GM18873 (cell line): ENCODE results near the gene PDPK1.
A peak's percentile ranks its signal among the peaks of the same experiment; 100 is the strongest.
"Not testable (repeated sequence)": the region's sequence is repeated elsewhere in the genome, so short reads cannot be mapped to it uniquely, and the experiment has no call there.

ENCODE experiments used
- ATAC-seq: cut with Tn5 transposase; IDR thresholded peaks from one replicate; pipeline ENCODE4 v1.9.1; 2021; ENCODE audit warnings: mild to moderate bottlenecking, moderate library complexity, moderate number of reproducible peaks; ENCODE audit not compliant: unreplicated experiment, low FRiP score

Gene PDPK1

DNA sequence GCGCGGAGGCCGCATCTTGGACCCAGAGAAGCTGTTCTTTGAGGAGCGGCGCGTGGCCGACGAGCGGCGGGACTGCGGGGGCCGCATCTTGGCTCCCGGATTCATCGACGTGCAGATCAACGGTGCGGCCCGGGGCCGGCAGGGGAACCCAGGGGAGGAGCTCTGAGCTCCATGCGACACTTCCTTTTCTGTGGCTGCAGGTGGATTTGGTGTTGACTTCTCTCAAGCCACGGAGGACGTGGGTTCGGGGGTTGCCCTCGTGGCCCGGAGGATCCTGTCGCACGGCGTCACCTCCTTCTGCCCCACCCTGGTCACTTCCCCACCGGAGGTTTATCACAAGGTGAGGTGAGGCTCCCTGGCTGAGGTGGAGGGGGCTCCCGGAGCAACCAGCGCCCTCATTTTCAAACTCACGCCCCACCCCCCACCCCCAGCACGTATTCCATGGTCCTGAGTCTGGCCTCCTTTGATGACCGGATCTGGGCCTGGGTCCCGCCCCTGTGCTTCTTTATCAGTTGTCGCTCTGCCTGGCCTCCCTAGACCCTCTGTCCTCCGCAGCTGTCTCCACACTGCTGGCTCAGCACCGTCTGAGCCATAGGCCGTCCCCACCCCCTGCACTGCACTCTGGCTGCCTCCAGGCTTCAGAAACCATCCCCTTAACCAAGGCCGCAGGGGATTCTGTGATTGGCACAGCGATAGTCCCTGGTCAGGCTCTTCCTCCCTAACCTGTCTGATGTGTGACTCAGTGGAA is 16.9 kb upstream of the PDPK1 start:
- no peak for ATAC-seq

DNA sequence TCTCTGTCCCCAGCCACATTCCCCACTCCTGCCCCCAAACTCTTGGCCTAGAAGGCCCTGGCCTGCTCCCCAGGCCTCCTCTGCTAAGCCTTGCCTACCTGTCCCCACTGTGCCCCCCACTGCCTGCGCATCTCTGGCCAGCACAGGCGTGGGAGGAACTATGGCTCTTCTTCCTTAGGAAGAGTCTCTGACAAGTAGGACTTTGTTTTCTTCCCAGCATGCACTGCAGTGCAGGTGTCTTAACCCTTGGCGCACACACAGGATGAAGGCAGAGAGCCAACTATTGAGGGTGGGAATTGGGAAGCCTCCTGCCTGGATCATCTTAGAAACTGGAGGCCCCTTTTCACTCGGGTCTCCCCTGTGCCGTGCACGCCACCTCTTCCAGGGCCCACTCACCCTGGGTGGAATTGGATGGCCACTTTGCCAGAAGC is 14.0 kb upstream of the PDPK1 start:
- ATAC-seq, result no peak

DNA sequence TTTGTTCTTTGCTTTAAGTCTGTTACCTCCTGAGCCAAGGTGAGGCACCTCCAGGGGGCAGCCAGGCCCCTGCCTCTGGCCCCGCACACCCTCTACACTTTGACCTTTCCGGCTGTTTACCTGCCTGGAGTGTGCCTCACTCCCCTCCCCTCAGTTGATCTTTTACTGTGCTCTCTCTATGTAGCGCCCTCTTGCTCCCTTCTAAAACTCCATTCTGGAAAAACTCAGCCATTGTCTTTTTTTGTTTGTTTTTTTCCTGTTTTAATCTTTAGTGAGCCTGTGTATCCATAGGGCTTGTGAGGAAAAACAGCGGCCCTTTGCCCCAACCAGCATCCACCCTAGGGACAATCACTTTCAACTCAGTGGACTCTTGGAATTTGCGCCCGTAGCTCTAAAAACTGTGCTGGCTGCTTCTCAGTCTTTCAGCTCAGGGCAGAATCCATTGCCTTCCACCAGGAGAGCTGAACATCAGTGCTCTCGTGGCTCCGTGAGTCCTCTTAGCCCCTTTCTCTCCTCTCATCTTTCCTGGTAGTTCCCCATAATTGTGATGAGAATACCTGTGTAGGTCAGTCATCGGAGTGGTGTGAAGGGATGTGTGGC is 13.4 kb upstream of the PDPK1 start:
- ATAC-seq, result no peak

DNA sequence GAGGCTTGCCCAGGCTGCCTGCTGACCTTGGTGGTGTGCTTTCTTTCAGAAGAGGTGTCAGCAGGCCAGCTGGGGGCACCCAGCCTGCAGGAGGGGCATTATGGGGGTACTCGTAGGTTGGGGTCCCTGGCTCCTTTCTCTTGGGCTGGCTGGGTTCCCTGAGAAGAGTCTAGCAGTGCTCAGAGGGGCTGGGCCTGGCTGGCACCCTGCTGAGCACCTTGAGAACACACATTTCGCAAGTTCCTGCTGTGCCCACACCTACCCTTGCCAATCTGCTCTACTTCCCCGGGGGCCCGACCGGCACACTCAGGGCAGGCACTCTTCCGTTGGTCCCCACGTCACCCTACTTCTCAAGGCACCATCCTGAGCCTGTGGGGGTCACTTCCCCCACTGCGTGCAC is 11.7 kb upstream of the PDPK1 start:
- ATAC-seq, result no peak

DNA sequence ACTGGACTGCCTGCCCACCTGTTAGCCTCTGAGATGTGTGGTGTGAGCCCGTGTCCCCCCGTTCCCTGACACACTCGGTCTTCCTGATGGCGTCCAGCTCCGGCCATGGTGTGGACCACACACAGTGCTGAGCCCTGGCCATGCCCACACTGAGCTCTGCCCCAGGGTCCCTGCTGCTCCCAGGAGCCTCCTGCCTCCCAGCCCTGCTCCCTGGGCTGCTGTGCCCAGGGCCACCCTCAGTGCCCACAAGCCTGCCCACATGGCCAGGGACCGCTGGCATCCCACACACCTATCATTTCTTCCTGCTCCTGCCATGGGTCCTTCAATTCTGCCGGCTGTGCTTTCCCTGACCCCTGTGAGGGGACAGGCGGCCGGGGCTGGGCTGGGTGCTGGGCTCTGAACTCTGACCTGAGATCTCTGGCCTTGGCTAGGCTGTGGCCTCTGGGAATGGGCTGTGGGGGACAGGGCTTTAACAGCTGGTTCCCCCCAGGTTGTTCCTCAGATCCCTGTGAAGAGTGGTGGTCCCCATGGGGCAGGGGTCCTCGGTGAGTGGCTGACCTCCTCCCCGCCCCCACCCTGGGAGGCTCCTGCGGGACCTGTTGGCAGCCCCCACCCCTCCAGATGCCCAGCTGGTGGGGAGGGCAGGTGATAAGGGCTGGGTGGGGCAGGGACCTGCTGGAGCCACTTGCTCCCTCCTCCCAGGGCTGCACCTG is 10.6 kb upstream of the PDPK1 start:
- no peak for ATAC-seq

DNA sequence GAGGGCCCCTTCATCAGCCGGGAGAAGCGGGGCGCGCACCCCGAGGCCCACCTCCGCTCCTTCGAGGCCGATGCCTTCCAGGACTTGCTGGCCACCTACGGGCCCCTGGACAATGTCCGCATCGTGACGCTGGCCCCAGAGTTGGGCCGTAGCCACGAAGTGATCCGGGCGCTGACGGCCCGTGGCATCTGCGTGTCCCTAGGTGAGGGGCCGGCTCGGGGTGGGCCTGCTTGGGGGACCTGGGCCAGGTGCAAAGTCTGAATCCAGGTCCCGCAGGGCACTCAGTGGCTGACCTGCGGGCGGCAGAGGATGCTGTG is 10.1 kb upstream of the PDPK1 start:
- no peak for ATAC-seq

DNA sequence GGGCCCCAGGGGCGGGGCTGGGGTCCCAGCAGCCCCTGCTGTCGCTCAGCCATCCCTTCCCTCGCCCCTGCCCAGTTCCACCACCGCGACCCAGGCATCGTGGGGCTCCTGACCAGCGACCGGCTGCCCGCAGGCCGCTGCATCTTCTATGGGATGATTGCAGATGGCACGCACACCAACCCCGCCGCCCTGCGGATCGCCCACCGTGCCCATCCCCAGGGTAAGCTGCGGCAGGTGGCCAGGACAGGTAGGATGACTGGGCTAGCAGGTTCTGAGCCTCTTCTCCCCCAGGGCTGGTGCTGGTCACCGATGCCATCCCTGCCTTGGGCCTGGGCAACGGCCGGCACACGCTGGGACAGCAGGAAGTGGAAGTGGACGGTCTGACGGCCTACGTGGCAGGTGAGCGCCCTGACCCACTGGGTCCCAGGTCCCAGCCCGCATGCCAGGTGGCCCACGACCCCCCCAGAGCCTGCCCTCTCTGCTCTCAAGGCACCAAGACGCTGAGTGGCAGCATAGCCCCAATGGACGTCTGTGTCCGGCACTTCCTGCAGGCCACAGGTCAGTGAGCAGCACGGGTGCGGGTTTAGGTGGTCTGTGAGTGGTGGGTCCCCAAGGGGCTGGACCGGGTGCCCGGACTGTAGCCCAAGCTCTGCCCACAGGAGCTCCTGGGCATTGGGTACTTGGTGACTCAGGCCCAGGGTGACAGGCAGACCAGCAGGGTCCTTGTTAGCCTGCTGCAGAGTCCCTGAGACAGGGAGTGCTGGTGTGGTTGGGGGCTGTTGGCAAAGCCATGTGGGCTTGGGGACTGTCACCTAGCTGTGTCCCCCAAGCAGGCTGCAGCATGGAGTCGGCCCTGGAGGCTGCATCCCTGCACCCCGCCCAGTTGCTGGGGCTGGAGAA is 9.4 kb upstream of the PDPK1 start:
- ATAC-seq, result no peak

DNA sequence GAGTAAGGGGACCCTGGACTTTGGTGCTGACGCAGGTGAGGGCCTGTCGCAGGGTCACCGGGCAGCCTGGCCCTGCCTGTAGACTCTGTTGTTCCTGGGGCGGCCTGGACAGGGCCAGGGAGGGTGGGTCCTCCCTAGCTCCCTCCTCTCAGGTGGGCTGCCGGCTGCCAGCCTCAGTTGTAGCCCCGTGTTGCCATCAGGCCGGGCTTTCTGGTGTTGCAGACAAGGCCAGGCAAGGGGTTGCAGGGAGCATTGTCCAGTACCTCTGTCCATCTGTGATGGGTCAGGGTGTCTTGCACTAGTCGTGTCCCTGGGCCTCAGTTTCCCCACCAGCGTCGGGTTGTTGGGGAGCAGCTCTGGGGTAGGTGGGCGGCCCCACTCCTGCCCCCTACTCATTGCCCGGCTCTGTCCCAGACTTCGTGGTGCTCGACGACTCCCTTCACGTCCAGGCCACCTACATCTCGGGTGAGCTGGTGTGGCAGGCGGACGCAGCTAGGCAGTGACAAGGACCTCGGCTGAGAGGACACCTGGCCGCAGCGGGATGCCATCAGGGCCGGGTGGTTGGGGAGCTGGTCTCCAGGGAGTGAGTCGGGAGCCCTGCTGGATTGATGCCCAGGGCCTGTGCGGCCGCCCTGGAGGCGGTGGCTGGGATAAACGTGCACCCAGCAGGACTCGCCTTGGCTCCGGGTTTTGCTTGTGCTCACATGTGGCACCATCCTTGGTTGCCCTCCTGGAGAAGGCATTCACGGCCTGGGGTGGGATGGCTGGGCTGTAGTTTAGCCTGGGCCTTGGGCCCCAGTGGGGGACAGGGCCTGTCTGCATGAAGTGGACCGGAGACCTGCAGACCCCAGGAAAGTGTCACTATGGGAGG is 8.5 kb upstream of the PDPK1 start:
- ATAC-seq, result no peak

DNA sequence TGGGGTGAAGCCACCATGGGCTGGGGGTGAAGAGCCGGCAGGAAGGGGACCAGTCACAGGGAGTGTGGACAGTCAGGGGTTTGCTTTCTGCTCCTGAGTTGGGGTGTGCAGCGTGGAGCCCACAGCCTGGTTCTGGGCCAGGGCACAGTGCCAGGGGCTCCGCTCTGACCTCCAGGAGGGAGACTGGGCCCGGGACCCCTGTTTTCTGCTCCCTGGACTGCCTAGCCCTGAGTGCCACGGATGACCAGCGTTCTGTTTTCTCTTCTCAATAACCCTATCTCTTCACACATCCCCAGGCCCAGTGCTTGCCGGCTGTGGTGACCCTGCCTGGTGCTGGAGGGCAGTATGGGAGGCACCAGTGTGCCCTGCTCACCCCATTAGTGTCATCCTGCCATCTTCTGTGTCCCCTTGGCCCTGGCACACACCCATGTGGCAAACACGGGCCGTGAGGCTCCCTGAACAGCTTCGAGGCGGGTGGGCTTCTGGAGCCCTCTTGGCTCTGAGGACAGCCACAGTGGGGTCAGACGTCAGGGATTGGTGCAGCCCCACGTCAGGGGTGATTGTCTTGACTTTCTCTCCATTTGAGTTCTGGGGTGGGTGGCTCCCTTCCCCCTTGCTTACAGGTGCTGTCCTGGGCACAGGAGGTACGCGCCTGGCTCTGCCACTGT is 7.7 kb upstream of the PDPK1 start:
- no peak for ATAC-seq

DNA sequence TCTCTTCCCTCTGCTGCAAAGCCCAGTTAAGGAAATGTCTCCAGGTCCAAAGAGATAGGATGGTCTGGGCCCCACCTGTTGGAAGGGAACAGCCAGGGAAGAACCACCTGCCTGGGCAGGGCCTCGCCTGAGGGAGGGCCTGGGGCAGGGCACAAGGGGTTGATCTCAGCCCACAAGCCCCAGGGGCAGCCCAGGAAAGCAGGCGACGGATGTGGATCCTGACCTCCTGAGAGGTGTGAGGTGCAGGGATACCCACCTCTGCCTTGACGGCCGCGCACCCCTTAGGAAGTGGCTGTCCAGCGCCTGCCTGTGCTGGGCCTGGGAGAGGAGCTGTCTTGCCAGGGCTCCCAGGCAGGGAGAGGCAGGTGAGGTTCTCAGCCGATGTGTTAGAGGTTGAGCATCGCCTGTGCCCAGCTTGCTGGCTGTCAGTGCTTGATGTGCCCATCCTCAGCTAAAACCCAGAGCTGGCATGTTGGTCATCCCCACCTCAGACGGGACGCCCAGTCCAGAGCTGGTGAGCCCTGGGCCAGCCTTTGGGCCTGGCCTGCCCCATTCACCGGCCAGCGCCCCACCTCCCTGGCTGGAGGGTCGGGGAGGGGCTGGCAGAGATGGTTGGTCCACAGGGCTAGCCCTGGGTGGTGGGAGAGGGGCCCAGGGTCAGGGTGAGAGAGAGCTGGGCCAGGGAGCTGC is 7.0 kb upstream of the PDPK1 start:
- no peak for ATAC-seq

DNA sequence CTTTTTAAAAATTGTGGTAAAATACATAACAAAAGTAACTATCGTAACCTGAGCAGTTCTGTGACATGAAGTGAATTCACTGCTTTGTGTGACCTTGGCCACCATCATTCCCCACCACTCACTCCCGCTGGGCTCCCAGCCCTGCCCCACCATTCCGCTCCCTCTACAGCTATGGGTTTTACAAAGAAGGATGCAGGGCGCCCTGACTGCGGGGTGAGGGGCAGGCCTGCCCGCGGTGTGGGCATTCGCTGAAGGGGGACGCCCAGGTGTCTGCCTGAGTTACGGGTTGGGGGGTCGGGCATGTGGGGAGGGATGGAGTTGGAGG is 6.5 kb upstream of the PDPK1 start, which contains the start of gene CEMP1:
Gene CEMP1 (minus strand): TSS at position 38 of the 325 bp plus-strand sequence. CDS start 335 bp downstream, outside the sequence.
- peak; percentile 1 for ATAC-seq

DNA sequence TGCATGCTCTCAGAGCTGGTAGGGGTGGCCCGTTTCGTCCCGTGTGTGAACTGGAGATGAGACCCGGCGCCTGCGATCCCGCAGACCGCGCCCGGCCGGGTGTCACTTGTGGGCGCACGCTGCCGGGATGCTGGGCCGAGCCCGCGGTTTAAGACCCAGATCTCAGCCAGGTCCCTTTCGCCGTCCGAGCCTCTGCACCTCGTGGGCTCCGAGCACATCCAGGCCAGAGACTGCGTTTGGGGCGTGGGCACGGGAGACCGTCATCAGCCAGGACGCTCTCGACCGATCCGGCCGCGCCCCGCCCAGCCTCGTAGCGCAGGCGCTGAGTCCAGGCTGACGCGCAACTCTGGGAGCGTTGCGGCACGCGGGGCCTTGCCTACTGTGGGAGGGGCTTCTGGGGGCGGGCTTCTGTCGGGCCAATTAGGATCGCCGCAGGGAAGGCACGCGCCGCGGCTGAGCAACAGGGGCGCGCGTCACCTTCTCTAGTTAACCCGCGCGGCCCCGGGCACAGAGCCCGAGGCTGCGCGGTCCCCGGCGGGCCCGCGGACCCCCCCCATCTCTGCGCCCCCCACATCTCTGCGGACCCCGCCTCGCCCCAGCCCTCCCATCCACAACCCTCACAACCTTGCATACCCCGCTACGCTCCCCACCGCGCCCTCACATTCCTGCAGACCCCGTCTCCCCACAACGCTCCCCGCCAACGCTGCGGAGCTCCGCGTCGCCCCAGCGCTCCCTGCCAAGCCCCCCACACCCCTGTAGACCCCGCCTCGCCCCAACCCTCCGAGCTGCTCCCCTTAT is 5.9 kb upstream of the PDPK1 start:
- ATAC-seq, result peak; percentile 67

DNA sequence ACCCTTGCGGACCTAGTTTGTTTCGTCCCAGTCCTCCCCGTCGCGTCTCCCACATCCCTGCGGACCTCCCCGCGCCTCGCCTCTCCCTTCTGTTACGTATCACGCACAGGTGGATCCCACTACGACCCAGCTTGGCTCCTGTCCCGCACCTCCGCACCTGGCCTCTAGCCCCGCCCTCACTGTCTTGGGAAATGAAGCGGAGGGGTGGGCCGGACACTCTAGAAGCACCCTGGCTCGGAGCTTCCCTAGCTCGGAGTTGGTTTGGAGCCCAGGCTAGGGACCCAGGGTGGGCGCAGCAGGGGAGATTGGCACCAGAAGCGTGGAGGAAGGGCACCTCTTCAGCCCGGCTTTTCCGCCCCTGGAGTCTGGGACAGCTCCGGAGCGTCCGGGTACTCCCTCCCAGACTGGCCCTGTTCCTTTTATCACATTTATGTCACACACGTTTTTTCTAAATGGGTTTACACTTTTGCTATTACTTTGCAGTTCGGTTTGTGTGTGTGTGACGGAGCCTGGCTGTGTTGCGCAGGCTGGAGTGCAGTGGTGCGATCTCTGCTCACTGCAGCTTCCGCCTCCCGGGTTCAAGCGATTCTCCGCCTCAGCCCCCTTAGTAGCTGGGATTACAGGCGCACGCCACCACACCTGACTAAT is 5.2 kb upstream of the PDPK1 start:
- no peak for ATAC-seq

DNA sequence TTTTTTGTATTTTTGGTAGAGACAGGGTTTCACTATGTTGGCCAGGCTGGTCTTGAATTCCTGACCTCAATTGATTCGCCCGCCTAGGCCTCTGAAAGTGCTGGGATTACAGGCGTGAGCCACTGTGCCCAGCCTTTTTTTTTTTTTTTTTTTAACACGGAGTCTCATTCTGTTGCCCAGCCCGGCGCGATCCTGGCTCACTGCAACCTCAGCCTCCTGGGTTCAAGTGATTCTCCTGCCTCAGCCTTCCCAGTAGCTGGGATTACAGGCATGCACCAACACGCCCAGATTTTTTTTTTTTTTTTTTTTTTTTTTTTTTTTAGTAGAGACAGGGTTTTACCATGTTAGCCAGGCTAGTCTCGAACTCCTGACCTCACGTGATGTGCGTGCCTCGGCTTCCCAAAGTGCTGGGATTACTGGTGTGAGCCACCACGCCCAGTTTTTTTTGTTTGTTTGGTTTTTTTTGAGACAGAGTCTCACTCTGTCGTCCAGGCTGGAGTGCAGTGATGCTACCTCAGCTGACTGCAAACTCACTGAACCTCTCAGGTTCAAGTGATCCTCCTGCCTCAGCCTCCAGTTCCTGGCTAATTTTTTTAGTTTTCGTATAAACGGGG is 4.6 kb upstream of the PDPK1 start:
- not testable (repeated sequence) for ATAC-seq

DNA sequence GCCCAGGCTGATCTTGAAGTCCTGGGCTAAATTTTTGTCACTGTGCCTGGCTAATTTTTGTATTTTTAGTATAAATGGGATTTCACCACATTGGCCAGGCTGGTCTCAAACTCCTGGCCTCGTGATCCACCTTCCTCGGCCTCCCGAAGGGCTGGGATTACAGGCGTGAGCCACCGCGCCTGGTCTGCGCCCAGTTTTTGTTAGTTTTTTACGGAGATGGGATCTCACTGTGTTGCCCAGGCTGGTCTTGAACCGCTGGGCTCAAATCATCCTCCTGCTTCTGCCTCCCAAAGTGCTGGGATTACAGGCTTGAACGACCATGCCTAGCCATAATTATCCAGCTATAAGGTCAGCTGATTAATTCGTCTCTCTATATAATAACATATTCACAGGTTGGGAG is 3.9 kb upstream of the PDPK1 start:
- ATAC-seq, result no peak

DNA sequence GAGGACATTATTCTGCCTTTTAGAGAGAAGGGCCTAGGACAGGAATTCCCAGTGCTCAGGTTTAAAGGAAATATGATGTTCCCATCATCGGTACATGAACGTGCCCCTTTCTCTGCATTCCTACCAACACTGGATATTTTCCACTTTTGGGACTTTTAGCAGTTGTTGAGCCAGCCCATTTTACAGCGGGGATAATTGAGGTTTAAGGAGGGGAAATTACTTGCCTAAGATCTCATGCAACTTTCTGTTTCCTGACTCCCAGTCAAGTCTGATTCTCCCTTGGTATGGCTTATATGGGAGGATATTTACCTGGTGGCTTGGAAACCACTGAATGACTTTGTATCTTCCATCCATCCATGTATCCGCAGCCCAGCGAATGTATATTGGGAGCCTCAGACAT is 3.5 kb upstream of the PDPK1 start:
- not testable (repeated sequence) for ATAC-seq

DNA sequence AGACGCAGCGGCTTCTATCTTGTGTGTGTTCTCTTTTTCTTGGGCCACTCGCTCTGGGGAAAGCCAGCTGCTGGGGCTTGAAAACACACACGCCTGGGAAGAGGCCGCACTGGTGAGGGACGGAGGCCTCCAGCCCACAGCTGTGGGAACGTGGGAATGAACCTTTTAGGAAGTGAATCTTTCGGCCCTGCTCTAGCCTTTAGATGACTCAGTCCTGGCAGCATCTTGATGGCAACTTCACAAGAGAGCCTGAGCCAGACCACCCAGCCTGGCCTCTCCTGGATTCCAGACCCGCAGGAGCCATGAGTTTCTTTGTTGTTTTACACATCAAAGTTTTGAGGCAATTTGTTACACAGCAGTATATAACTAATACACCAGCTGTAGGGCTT is 2.2 kb upstream of the PDPK1 start:
- ATAC-seq, result no peak
